H9 (cell line): ENCODE results near the gene CTIF. TPM values are rescaled to one million over a fixed set of nuclear protein-coding genes. Genes with fewer than 3 reads are reported as not detected.

ENCODE experiments used
- DNase-seq: peaks from one replicate; pipeline ENCODE4 v3.0.0-alpha.2; 2017
- H2AFZ ChIP-seq: one replicate; pipeline ENCODE4 v1.6.1; 2013; ENCODE audit warnings: mild to moderate bottlenecking, low read length, control low read depth, moderate library complexity
- H2AK5ac ChIP-seq: 2 replicates; pipeline ENCODE4 v1.6.1; 2013; ENCODE audit warnings: low read length, control low read depth, mixed read lengths; ENCODE audit not compliant: insufficient read length
- H2BK120ac ChIP-seq: one replicate; pipeline ENCODE4 v1.6.1; 2013; ENCODE audit warnings: low read depth, mild to moderate bottlenecking, low read length, control low read depth, inconsistent platforms; ENCODE audit not compliant: poor library complexity, severe bottlenecking
- H2BK12ac ChIP-seq: 2 replicates; pipeline ENCODE4 v1.6.1; 2013; ENCODE audit warnings: low read length, control low read depth, mixed read lengths, low read depth; ENCODE audit not compliant: insufficient read length
- H2BK15ac ChIP-seq: 2 replicates; pipeline ENCODE4 v1.6.1; 2013; ENCODE audit warnings: low read depth, low read length, control low read depth
- H2BK20ac ChIP-seq: one replicate; pipeline ENCODE4 v1.6.1; 2013; ENCODE audit warnings: low read depth, mild to moderate bottlenecking, low read length, control low read depth, inconsistent platforms; ENCODE audit not compliant: poor library complexity, severe bottlenecking
- H2BK5ac ChIP-seq: 2 replicates; pipeline ENCODE4 v1.6.1; 2013; ENCODE audit warnings: low read length, control low read depth, mixed read lengths; ENCODE audit not compliant: insufficient read length
- H3K14ac ChIP-seq: 2 replicates; pipeline ENCODE4 v1.6.1; 2013; ENCODE audit warnings: low read length, control low read depth; ENCODE audit not compliant: insufficient read depth
- H3K18ac ChIP-seq: 2 replicates; pipeline ENCODE4 v1.6.1; 2013; ENCODE audit warnings: low read depth, mild to moderate bottlenecking, mixed read lengths, low read length, control low read depth; ENCODE audit not compliant: insufficient read length
- H3K23ac ChIP-seq: 2 replicates; pipeline ENCODE4 v1.6.1; 2013; ENCODE audit warnings: low read length, control low read depth, mixed read lengths, low read depth; ENCODE audit not compliant: insufficient read length
- H3K23me2 ChIP-seq: 2 replicates; pipeline ENCODE4 v1.6.1; 2013; ENCODE audit warnings: low read depth, mild to moderate bottlenecking, mixed read lengths, low read length, control low read depth; ENCODE audit not compliant: insufficient read length, poor library complexity, severe bottlenecking
- H3K27ac ChIP-seq: 2 replicates; pipeline ENCODE4 v1.5.1; 2013; ENCODE audit warnings: low read length, control low read depth, mixed read lengths, low read depth; ENCODE audit not compliant: insufficient read length
- H3K27me3 ChIP-seq: 2 replicates; pipeline ENCODE4 v1.6.1; 2013; ENCODE audit warnings: low read length, control low read depth, inconsistent platforms; ENCODE audit not compliant: insufficient read depth
- H3K4ac ChIP-seq: 2 replicates; pipeline ENCODE4 v1.6.1; 2013; ENCODE audit warnings: low read depth, mild to moderate bottlenecking, control low read depth, inconsistent platforms, low read length, moderate library complexity
- H3K4me1 ChIP-seq: 2 replicates; pipeline ENCODE4 v1.6.1; 2013; ENCODE audit warnings: low read length, control low read depth, inconsistent platforms; ENCODE audit not compliant: insufficient read depth
- H3K4me2 ChIP-seq: 2 replicates; pipeline ENCODE4 v1.6.1; 2013; ENCODE audit warnings: low read length, control low read depth, mixed read lengths; ENCODE audit not compliant: insufficient read length, insufficient read depth
- H3K56ac ChIP-seq: 2 replicates; pipeline ENCODE4 v1.6.1; 2013; ENCODE audit warnings: low read depth, mild to moderate bottlenecking, mixed read lengths, low read length, control low read depth; ENCODE audit not compliant: insufficient read length
- H3K79me1 ChIP-seq: 2 replicates; pipeline ENCODE4 v1.6.1; 2013; ENCODE audit warnings: low read depth, mild to moderate bottlenecking, moderate library complexity, low read length, control low read depth, inconsistent platforms; ENCODE audit not compliant: insufficient read depth, poor library complexity, severe bottlenecking
- H3K79me2 ChIP-seq: 2 replicates; pipeline ENCODE4 v1.6.1; 2013; ENCODE audit warnings: low read length, control low read depth, inconsistent platforms; ENCODE audit not compliant: insufficient read depth
- H3K9ac ChIP-seq: 2 replicates; pipeline ENCODE4 v1.6.1; 2013; ENCODE audit warnings: low read length, control low read depth, mixed read lengths; ENCODE audit not compliant: insufficient read length; ENCODE audit errors: extremely low read depth
- H3K9me3 ChIP-seq: one replicate; pipeline ENCODE4 v1.6.1; 2013; ENCODE audit warnings: low read depth, low read length, inconsistent platforms; ENCODE audit not compliant: control insufficient read depth
- H3T11ph ChIP-seq: one replicate; pipeline ENCODE4 v1.6.1; 2013; ENCODE audit warnings: mild to moderate bottlenecking, low read length, control low read depth, inconsistent platforms
- H4K20me1 ChIP-seq: one replicate; pipeline ENCODE4 v1.6.1; 2013; ENCODE audit not compliant: control insufficient read depth, insufficient read length, insufficient read depth
- H4K5ac ChIP-seq: 2 replicates; pipeline ENCODE4 v1.6.1; 2013; ENCODE audit warnings: low read depth, mild to moderate bottlenecking, mixed read lengths, low read length, control low read depth; ENCODE audit not compliant: insufficient read length
- H4K8ac ChIP-seq: replicated peaks from 2 replicates; pipeline ENCODE4 v1.6.1; 2013; ENCODE audit warnings: low read length, control low read depth, mixed read lengths, low read depth; ENCODE audit not compliant: insufficient read length
- H4K91ac ChIP-seq: 2 replicates; pipeline ENCODE4 v1.6.1; 2013; ENCODE audit warnings: low read depth, mild to moderate bottlenecking, moderate library complexity, mixed read lengths, low read length, control low read depth; ENCODE audit not compliant: insufficient read length
- H3K27ac Mint-ChIP-seq, 3 experiments: 2 replicates in 2 of 3; 3 replicates in 1 of 3; pipeline ENCODE4 v1.8.0; 2020 to 2021; ENCODE audit warnings: mixed read lengths in 3 of 3, mild to moderate bottlenecking in 1 of 3, moderate library complexity in 1 of 3
- H3K27me3 Mint-ChIP-seq: 2 replicates; pipeline ENCODE4 v1.8.0; 2021; ENCODE audit warnings: low read depth, mild to moderate bottlenecking, moderate library complexity, mixed read lengths
- H3K36me3 Mint-ChIP-seq, 3 experiments: 2 replicates in 2 of 3; 3 replicates in 1 of 3; pipeline ENCODE4 v1.8.0; 2020 to 2021; ENCODE audit warnings: low read depth in 3 of 3, mixed read lengths in 3 of 3; ENCODE audit not compliant: insufficient read depth in 1 of 3
- H3K4me1 Mint-ChIP-seq, 2 experiments: 2 replicates each; pipeline ENCODE4 v1.8.0; 2020; ENCODE audit warnings: mixed read lengths in 2 of 2
- H3K4me3 Mint-ChIP-seq, 2 experiments: 2 replicates in 1 of 2; 3 replicates in 1 of 2; pipeline ENCODE4 v1.8.0; 2020 to 2021; ENCODE audit warnings: mild to moderate bottlenecking in 2 of 2, mixed read lengths in 2 of 2, moderate library complexity in 1 of 2
- H3K9me3 Mint-ChIP-seq, 2 experiments: 2 replicates in 1 of 2; 3 replicates in 1 of 2; pipeline ENCODE4 v1.8.0; 2020; ENCODE audit warnings: mild to moderate bottlenecking in 2 of 2, mixed read lengths in 2 of 2, moderate library complexity in 1 of 2
- CTCF ChIP-seq: fragments of 200-600 bp; sonication (generic); conservative IDR thresholded peaks from 3 replicates; pipeline ENCODE4 v1.8.0; 2021; ENCODE audit warnings: antibody characterized with exemption, mild to moderate bottlenecking
- WGBS: extraction: QIAGEN DNeasy Blood & Tissue Kit; methylation state at CpG from one replicate; pipeline ENCODE4 v1.1.7; 2013; ENCODE audit warnings: missing lambda C conversion rate, low lambda C conversion rate, mixed read lengths; ENCODE audit not compliant: insufficient read length; ENCODE audit errors: extremely low coverage; 5-methylcytosine and 5-hydroxymethylcytosine counted together
- total RNA-seq: library from RNA; stranded (reverse); gene quantifications from 2 replicates; pipeline ENCODE4 v1.2.1, GENCODE V29; 2021

Gene CTIF
- total RNA-seq, 1 experiment from 2014 or later: 15.8 TPM

GRCh38 chr18:48885266-48885923 is 346.6 kb downstream of the CTIF start:
- TF ChIP-seq CTCF: no peak
- Mint-ChIP-seq H3K4me1 (peaks cover 19 to 28% of the 10 kb centered on the region in 2 experiments), H3K36me3 (no peaks in the 10 kb centered on the region), H3K27ac (no peak overlapping the region), H3K9me3 (peaks cover 0 to 3% of the 10 kb centered on the region in 2 experiments; a peak in 2 of 5 replicates), H3K27me3 (peaks cover 14% of the 10 kb centered on the region), H3K4me3 (no peak overlapping the region)
- H3K18ac ChIP-seq: no peak overlapping the region
- H3K4me2 ChIP-seq: no peak overlapping the region
- no peak overlapping the region for H2BK20ac ChIP-seq
- no peak overlapping the region for H2AK5ac ChIP-seq
- H2BK12ac ChIP-seq: no peak overlapping the region
- no peak overlapping the region for H2BK5ac ChIP-seq
- no peaks in the 10 kb centered on the region for H4K20me1 ChIP-seq
- H2BK15ac ChIP-seq: no peak overlapping the region
- H3K14ac ChIP-seq: no peak overlapping the region
- H3K4me1 ChIP-seq: peaks cover 3% of the 10 kb centered on the region; the same call in 1 of the 2 replicates
- no peak overlapping the region for H2BK120ac ChIP-seq
- no peak overlapping the region for H3K27ac ChIP-seq
- no peak overlapping the region for H3K56ac ChIP-seq
- WGBS: no CpG with 5 or more reads among the region's 11 CpGs
- H3T11ph ChIP-seq: no peak overlapping the region
- H4K8ac ChIP-seq: no peak overlapping the region
- H4K91ac ChIP-seq: no peak overlapping the region
- no peak overlapping the region for H4K5ac ChIP-seq
- H3K4ac ChIP-seq: no peak overlapping the region
- no peaks in the 10 kb centered on the region for H3K79me1 ChIP-seq
- no peaks in the 10 kb centered on the region for H3K27me3 ChIP-seq
- no peaks in the 10 kb centered on the region for H3K23me2 ChIP-seq
- no peaks in the 10 kb centered on the region for H3K9me3 ChIP-seq
- no peaks in the 10 kb centered on the region for H3K79me2 ChIP-seq
- H3K9ac ChIP-seq: no peak overlapping the region
- H3K23ac ChIP-seq: no peak overlapping the region
- DNase-seq: no peak
- H2AFZ ChIP-seq: no peak overlapping the region
